Activated CD8-positive, alpha-beta memory T cell treated with anti-CD3 and anti-CD28 coated beads for 4 hours (primary cell): Measurements from ENCODE around the gene SPART.

ENCODE experiments used
- DNase-seq, 2 donors: peaks; one replicate each; pipeline ENCODE4 v3.0.0-alpha.2; 2020; ENCODE audit warnings: low read depth in 2 of 2

SPART gene, protein sequence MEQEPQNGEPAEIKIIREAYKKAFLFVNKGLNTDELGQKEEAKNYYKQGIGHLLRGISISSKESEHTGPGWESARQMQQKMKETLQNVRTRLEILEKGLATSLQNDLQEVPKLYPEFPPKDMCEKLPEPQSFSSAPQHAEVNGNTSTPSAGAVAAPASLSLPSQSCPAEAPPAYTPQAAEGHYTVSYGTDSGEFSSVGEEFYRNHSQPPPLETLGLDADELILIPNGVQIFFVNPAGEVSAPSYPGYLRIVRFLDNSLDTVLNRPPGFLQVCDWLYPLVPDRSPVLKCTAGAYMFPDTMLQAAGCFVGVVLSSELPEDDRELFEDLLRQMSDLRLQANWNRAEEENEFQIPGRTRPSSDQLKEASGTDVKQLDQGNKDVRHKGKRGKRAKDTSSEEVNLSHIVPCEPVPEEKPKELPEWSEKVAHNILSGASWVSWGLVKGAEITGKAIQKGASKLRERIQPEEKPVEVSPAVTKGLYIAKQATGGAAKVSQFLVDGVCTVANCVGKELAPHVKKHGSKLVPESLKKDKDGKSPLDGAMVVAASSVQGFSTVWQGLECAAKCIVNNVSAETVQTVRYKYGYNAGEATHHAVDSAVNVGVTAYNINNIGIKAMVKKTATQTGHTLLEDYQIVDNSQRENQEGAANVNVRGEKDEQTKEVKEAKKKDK

GRCh38 chr13:36346222-36347083 lies at the start of gene SPART:
Gene SPART (minus strand): TSS chr13:36346394. CDS start chr13:36335830, 10,564 bp downstream.
- peak; percentile 72 to 74 for DNase-seq

DNA sequence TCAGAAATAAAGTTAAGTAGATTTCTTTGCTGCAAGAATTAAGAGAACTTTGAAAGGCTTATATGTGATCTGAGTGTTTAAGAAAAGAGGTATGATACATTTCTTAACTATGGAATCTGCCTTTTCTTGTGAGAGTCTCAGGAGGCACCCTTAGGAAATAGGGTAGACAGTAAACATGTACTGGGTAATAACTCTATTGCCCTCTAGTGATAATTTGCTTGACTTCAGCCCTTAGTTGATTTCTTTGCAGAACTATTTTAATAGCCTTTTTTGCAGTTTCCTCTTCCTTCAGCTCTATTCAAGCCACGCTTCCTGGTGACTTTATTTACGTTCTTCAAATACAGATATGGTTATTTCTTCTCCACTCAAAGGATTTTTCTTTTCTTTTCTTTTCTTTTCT lies 49.1 kb upstream of the SPART start:
- DNase-seq = no peak

DNA sequence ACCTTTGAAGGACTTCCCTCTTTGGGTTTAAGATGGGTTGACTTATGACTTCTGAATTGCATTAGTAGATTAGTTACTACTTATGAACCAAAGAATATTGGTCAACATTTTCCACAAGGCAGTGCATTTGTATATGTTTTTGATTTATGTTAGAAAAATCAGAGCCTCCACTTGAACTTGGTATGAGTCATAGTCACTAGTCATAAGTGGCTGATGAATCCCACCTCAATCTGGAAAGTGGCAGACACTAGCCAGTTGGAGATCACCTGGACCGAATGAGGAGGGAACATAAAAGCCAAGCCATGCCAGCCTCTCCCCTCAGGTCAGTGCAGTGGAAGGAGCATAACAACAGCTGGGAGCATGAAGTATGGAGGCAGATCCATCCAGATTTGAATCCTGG lies 39.3 kb upstream of the SPART start:
- DNase-seq = no peak

DNA sequence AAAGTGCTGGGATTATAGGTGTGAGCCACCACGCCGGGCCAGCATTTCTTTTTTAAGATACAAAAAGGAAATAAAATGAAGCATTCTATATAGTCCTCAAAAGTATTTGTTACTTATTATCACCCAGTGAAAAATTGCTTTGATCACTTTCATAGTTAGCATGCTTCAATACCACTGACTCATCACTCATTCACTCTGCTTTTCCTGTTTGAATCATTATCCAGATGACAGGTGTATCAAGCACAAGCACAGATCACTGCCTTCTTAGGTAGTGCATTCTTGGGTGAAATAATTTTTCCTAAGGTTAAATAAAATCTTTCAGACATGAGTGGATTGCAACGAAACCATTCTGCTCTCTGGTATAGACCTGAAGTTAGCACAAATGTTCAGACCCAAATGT lies 35.8 kb upstream of the SPART start:
- DNase-seq = no peak

DNA sequence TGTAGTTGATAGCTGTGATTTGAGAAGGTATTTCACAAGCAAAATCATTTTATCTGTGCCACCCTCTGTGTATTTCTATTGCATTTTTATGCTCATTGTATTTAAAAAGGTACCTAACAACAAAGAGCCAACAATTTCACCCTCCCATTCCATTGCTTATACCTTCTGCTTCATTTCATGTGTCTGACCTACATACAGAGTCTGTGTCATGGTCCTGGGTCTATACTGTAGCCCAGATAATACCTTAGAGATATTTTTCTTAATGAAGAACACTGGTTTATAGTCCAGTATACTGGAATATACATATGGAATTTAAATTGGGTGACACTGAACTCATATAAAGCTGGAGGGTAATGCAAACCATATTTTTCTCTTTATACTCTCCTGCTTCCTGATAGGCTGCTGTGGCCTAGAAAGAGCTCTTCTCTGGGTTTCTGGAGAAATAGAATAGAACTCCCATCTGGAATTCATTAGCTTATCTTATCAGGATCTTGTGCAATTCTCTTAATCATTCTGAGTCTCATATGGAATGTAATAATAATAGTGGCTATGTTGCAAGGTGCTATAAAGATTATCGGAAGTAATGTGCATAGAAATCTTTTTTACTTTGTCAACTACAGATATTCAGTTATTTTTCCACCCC lies 31.8 kb upstream of the SPART start:
- DNase-seq = no peak

DNA sequence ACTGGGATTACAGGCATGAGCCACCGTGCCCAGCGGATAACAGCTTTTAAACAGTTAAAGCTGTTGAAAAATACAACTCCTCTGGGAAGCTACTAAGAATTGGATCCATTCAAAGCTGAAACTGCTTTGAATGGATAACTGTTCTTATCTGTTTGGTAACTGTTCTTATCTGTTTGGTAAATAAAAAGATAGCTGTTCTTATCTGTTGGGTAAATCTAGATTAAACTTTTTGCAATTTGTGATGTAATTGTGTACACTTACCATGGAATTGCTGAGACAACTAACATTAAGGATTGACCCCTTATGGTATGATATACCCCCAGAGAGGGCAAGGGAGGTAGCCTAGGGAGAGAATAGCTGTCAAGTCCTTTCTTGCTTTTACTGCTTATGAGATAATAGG lies 27.9 kb upstream of the SPART start:
- DNase-seq = no peak

GRCh38 chr13:36371185-36371584 lies 25.0 kb upstream of the SPART start:
- DNase-seq = no peak

DNA sequence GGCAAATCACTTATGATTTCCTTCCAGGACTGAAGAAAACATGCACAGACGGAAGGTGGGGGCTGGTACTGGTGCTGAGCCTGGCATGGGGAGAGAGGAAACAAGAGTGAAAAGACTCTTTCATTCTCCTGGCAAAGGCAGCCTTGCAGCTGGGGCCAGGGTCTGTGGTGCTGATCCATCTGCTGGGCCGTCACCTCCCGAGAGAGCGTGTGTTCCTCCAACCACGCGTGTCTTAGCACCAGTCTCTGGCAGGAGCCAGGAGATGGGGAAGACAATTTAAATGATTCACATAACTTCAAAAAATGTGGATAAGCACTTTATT lies 23.9 kb upstream of the SPART start:
- DNase-seq = no peak

GRCh38 chr13:36369268-36370107 lies 23.3 kb upstream of the SPART start:
- DNase-seq = no peak

DNA sequence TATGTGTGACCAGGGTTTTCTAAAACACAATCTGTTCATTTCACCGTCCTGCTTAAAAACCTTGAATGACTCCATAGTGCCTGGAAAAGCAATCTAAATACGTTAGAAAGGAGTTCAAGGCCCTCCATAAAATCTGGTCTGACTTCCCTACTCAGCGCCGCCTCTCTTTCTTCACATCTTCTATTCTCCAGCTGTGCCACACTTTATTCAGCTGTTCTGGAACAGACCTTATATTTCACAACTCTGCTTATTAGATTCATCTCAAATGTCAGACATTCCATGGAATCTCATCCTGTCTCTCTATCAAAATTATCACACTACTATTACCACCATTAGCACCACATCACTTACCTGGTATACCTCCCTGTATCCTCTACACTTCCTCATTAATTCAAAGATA lies 19.8 kb upstream of the SPART start:
- no peak for DNase-seq

- DNase-seq = no peak
Measured at GRCh38 chr13:36363366-36363863, 17.2 kb upstream of the SPART start.

DNA sequence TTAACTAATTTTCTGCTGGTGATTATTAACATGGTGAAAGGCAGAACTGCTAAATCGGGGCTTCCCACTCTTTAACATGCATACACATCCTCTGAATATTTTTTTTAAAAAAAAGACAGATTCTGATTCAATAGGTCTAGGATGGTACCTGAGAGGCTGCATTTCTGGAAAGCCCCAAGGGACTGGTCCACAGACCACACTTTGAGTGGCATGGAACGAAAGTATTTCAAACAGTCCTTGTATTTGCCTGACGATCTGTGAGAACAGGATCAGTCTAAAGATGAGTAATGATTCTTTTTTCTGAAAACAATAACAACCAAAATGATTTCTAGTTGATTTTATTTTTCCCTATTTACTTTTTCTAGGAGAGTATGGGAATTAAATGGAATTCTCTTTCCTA lies 16.7 kb upstream of the SPART start:
- no peak for DNase-seq

- DNase-seq = no peak
Measured at GRCh38 chr13:36362251-36362650, 16.1 kb upstream of the SPART start.

GRCh38 chr13:36360903-36361302 lies 14.7 kb upstream of the SPART start:
- no peak for DNase-seq

DNA sequence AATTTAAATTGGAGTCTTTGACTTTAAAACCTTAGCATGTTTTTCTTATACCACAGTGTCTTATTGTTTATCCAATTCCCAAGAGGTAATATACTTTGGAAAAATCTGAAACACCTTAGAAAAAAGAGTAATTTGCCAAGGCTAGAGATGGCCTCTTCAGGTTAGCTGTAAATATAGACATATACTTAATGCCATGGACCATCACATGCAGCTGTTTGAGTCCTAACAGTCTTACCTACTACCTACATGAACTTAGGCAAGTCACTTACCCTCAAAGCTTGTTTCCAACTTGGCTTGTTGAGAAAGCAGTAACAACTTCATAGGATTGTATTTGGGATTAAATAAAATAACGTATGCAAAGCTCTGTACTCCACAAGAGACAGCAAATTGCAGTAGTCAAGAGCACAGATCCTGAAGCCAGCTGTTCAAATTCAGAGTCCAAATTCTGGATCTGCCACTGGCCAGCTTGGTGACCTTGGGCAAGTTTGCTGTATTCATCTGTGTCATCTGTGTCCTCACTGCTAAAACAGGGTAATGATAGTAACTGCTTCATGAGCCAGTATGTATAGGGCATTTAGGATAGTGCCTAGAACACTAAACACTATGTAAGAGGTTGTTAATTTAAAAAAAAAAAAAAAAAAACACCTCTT lies 13.2 kb upstream of the SPART start:
- no peak for DNase-seq

DNA sequence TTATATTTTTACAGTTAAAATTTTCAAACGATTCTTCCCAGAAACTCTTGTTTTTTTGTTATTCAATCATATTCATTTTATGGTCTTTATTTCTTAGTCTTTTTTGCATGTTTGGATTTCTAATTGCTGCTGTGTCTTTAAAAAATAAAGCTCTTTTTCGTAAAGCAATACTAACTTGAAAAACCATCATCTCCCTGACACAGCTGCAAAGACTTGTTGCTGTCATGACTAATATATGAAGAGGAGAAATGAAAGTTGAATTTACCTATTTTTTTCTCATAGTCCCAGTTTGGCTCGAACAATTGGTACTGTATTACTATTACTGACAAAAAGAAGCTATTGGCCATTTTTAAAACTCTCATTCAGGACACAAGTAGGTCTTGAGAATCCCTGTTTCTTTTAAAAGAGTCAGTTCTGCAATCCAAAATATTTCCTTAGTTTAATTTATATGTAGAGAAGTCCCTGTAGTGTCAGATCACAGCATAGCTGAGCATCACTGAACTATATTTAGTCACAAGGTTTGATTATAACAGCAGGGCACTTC lies 12.1 kb upstream of the SPART start:
- no peak for DNase-seq

DNA sequence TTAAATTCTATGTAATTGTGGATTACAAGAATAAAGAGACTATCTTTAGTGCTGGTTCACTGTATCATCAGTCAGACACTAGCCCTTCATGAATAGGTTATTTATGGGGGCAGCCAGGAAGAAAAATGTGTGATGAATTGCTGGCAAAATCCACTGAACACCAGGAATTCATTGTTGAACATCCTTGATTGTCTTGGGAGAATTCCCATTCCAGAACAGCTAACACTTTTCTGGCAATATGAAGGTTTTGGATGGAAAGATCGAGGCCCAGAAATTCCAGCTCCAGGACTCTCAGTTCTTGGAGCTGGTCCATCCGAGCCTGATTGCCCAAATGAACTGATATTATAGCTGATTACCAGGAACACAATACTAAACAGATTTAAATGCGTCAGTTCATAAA lies 11.5 kb upstream of the SPART start:
- no peak for DNase-seq

- DNase-seq = no peak
Measured at GRCh38 chr13:36357231-36357630, 11.0 kb upstream of the SPART start.

GRCh38 chr13:36356058-36356457 lies 9.9 kb upstream of the SPART start:
- DNase-seq = no peak

DNA sequence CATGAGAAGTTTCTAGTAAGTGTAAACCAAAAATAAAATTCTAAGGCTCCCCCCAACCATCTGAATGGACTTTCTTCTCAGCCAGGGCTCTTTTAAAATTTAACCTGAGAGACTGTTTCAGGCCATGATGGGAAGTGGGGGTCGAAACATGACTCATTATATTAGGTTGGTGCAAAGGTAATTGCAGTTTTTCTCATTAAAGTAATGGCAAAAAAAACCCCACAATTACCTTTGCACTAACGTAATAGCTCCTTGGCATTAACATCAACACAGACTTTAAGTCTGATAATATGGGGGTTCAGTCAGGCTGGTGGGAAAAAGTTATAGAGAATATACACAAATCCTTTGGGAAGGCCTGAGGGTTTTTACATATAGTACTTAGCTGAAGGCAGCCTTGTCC lies 9.4 kb upstream of the SPART start:
- DNase-seq = no peak
